ENCODE results near the gene BRIP1.
"Not testable (repeated sequence)": the region's sequence is repeated elsewhere in the genome, so short reads cannot be mapped to it uniquely, and the experiment has no call there.

BRIP1 gene

DNA sequence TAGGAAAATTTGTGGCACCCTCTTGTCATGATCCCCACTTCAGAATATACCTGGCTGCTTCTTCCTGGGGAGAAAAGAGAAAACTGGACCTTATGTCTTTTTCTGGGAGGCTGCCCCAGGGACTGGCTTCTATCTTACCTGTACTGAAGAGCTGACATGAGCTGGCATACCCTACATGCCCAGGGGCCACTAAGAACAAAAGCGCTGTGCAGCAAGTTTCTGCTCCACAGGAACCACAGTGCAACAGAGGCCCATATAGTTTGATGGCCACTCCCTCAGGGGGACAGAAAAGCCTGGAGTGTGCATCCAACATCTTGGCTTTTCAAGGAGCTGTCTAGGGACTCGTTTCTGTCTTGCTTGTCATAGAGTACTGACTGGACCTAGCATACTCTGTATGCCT is 175.6 kb downstream of the BRIP1 start:
- no peak for DNase-seq

DNA sequence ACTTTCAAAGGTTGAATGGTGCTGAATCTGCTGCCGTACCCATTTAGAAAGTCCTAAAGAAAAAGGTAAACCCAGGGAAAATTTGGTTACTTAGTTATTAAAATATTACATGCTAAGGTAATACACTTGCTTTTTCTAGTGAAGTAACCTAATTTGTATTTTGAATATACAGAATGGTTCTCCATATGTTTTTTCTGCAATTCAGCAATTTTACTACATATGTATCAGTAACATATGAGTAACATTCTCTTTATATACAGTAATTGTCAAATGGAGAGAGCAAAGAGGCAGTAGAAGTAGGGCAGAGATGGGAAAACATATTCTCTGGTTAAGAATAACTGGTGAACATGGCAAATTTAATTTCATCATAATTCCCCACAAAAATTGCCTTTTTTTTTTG is 177.2 kb downstream of the BRIP1 start:
- DNase-seq, result no peak

DNA sequence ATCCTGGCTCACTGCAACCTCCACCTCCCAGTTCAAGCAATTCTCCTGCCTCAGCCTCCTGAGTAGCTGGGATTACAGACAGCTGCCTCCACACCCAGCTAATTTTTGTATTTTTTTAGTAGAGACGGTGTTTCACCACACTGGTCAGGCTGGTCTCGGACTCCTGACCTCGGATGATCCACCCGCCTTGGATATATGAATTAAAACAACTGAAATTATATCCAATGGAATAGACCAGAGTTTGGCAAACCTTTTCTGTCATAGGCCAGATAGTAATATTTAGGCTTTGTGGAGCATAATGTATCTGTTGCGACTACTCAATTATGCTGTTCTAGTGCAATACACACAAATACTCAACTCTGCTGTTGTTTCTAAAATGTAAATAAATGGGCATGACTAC is 178.5 kb downstream of the BRIP1 start:
- DNase-seq, result no peak

DNA sequence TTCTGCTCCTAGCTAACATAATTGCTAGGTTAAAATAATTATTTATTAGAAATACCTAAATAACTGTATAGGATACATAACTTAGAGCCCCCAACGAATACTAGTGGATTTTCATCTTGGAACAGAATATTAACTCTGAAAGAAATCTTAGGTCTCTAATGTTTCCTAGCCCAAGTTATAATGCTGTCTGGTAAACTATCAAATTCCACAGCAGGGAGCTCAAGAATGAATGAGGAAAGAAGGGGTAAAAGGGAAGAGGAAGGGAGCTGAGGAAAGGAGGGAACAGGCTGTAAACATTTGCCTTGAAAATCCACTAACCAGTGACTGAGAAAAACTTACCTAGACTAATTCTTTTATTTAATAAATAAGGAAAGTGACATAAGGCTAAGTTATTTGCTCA is 179.2 kb downstream of the BRIP1 start:
- no peak for DNase-seq

GRCh38 chr17:61683466-61683865 is 179.9 kb downstream of the BRIP1 start:
- no peak for DNase-seq

DNA sequence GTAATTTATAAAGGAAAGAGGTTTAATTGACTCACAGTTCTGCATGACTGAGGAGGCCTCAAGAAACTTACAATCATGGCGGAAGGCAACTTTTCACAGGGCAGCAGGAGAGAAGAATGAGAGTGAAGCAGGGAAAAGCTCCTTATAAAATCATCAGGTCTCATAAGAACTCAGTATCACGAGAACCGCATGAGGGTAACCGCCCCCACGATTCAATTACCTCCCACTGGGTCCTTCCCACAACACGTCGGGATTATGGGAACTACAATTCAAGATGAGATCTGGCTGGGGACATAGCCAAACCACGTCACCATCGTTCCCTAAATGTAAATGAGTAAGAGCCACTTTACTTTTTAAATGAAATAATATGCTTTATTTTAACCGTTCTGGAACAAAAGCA is 182.4 kb downstream of the BRIP1 start:
- no peak for DNase-seq

- no peak for DNase-seq
Measured at GRCh38 chr17:61678339-61678738, 185.0 kb downstream of the BRIP1 start.

DNA sequence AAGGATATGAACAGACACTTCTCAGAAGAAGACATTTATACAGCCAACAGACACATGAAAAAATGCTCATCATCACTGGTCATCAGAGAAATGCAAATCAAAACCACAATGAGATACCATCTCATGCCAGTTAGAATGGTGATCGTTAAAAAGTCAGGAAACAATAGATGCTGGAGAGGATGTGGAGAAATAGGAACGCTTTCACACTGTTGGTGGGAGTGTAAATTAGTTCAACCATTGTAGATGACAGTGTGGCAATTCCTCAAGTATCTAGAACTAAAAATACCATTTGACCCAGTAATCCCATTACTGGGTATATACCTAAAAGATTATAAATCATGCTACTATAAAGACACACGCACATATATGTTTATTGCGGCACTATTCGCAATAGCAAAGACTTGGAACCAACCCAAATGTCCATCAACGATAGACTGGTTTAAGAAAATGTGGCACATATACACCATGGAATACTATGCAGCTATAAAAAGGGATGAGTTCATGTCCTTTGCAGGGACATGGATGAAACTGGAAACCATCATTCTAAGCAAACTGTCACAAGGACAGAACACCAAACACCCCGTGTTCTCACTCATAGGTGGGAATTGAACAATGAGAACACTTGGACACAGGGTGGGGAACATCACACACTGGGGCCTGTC is 186.0 kb downstream of the BRIP1 start:
- not testable (repeated sequence) for DNase-seq

- DNase-seq, result not testable (repeated sequence)
Measured at GRCh38 chr17:61676522-61676921, 186.8 kb downstream of the BRIP1 start.

GRCh38 chr17:61674609-61675008 is 188.7 kb downstream of the BRIP1 start:
- not testable (repeated sequence) for DNase-seq

GRCh38 chr17:61673019-61673897 is 190.1 kb downstream of the BRIP1 start:
- not testable (repeated sequence) for DNase-seq

GRCh38 chr17:61672140-61672539 is 191.2 kb downstream of the BRIP1 start:
- no peak for DNase-seq

- DNase-seq, result no peak
Measured at GRCh38 chr17:61670691-61671090, 192.6 kb downstream of the BRIP1 start.

DNA sequence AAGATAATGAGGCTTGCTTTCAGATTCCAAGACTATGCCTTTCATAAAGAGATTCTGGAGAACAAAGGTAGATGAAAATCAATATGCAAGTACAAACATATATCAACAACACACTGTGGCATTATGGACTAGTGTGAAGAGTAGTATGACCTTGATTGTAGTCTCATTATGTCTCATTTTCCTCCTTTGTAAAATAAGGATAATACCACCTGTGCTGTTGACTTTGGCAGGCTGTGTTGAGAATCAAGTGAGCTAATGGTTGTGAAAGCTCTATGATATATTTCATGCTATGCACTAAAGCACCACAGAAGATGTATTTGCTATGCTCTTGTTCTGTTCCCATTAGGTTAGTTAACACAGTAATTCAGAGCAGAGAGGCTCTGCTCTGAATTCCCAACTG is 193.8 kb downstream of the BRIP1 start:
- DNase-seq, result no peak

GRCh38 chr17:61668486-61668885 is 194.8 kb downstream of the BRIP1 start:
- no peak for DNase-seq

- DNase-seq, result not testable (repeated sequence)
Measured at GRCh38 chr17:61666406-61667088, 196.8 kb downstream of the BRIP1 start.

DNA sequence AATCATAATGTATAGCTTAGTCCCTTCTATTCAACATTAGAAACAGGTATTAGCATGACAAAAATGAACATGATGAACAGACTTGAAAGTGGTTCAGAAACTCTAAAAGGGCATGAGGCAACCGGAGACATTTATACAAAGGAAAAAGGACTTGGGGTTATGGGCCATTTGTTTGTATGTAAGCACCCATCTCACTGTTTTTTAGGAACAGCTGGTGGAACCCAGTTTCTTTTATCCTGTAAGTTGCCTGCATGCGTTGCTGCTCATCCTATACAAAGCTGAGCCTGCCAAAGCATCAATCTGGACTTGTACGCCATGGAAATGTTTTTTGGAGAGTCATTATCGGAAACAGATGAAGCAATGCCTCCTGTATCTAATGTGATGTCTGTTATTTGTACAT is 200.0 kb downstream of the BRIP1 start:
- no peak for DNase-seq

DNA sequence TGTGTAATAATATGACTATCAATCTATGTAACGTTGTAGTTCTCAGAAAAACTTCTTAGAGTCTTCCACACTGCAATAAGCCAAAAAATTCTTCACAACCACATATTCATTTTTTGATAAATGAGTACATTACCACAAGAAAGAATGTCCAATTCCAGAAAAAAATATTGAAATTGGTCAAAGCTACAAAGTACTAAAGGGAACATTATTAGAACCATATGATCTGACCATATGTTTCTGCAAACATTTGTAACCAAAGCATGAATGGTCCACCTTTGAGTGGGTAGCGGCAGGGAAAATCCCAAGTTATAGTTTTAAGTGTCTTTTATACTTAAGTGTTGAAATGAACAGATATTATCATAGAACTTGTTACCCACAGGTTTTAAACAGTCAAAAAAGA is 200.6 kb downstream of the BRIP1 start:
- DNase-seq, result no peak

GRCh38 chr17:61662186-61662585 is 201.1 kb downstream of the BRIP1 start:
- no peak for DNase-seq

DNA sequence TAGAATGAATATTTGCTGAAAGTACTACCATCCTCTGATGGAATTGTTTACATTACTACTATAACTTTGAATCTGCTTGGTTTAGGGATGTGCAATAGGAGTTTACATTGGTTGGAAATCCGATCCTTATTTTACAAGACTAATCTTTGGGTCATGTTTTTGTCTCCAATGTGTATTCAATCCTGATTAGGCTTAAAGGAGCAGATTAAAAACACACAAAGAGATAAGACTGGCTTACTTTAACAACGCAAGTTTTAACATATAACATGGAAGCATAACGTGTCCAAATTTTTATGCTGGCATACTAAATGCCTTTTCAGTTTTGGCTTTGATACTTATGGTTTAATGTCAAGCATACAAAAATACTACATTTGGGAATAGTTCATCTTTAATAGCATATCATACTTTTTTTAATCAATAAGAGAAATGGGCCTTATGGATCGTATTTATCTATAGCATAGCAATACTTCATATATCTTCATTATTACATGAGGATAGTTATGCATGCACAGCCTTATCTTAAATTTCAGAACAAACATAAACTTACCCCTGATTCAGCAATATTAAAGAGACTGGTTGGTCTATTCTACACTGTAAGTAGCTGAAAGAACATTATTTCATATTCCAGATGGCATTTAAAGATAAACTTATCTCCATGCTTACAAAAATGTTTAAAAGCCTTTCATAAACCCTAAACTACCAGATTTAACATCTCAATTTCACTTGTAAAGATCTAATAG is 202.4 kb downstream of the BRIP1 start:
- no peak for DNase-seq

DNA sequence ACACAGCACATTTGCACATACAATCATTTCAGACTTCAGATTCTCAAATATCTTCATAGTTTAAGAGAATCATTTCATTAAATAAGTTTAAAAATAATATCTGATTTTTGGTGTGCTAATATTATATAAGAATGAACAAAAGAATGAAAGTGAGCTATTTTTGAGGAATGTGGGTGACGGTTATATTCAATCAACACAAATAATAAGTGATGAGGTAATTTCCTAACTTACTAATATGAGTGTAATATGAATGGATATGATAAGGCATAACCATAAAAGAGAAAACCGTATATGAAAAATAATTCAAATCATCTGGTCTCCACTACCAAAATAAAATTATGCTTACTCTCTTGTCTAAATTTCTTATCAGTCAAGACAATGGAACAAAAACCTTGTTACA is 203.9 kb downstream of the BRIP1 start:
- no peak for DNase-seq

DNA sequence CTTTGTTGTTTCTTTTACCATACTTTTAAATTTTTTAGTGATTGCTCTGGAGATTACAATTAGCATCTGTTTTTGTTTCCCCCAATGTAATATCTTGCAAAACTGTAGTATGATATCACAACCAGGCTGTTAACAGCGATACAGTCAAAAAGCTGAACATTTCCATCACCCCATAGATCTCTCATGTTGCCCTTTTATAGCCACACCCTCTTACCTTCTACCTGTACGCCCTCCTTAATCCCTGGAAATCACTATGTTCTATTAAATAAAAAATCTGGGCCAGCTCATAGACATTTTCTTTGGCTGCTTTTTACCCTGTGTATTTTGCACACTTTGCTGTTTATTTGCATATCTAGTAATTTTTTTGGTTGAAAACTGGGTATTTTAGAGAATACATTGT is 205.1 kb downstream of the BRIP1 start:
- no peak for DNase-seq

DNA sequence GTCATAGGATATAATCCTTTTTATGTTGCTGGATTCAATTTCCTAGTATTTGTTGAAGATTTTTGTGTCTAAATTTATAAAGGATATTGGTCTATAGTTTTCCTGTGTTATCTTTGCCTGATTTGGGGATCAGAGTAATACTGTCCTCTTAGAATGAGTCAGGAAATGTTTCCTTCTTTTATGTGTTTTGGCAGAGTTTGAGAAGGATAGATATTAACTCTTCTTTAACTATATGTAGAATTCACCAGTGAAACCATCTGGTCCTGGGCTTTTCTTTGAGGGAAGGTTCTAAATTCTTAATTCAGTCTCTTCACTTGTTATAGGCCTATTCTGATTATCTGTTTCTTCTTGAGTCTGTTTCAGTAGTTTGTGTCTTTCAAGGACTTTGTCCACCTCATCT is 206.0 kb downstream of the BRIP1 start:
- DNase-seq, result no peak
